Loucy (cell line): ENCODE measurements around the gene ACSBG1.

Experiments used
- H2AFZ ChIP-seq: fragments of 200-600 bp; sonication (generic); 2 replicates; pipeline ENCODE4 v1.6.0; 2016; ENCODE audit warnings: antibody characterized with exemption, mild to moderate bottlenecking, low read length, moderate library complexity
- H3F3A ChIP-seq: fragments of 200-600 bp; 2 replicates; pipeline ENCODE4 v1.6.0; 2016; ENCODE audit warnings: antibody characterized with exemption, low read depth, mild to moderate bottlenecking
- H3K27me3 ChIP-seq: fragments of 200-600 bp; sonication (generic); 2 replicates; pipeline ENCODE4 v1.6.1; 2014; ENCODE audit warnings: low read length, mild to moderate bottlenecking; ENCODE audit not compliant: insufficient read depth, poor library complexity, severe bottlenecking
- H3K36me3 ChIP-seq: fragments of 200-600 bp; sonication (generic); 2 replicates; pipeline ENCODE4 v1.6.1; 2016; ENCODE audit warnings: low read length; ENCODE audit not compliant: insufficient read depth
- H3K4me1 ChIP-seq: fragments of 200-600 bp; sonication (generic); 2 replicates; pipeline ENCODE4 v1.5.1; 2014; ENCODE audit warnings: low read length, mild to moderate bottlenecking; ENCODE audit not compliant: insufficient read depth, poor library complexity, severe bottlenecking
- H3K4me2 ChIP-seq: fragments of 200-600 bp; sonication (generic); 2 replicates; pipeline ENCODE4 v1.6.0; 2014; ENCODE audit warnings: antibody characterized with exemption, low read length, low read depth, mild to moderate bottlenecking; ENCODE audit not compliant: poor library complexity, severe bottlenecking
- H3K4me3 ChIP-seq: fragments of 200-600 bp; sonication (generic); 2 replicates; pipeline ENCODE4 v1.5.1; 2014; ENCODE audit warnings: low read length, mild to moderate bottlenecking, mixed read lengths; ENCODE audit not compliant: poor library complexity, severe bottlenecking
- H3K79me2 ChIP-seq: fragments of 200-600 bp; sonication (generic); 2 replicates; pipeline ENCODE4 v1.6.1; 2014; ENCODE audit warnings: low read length; ENCODE audit not compliant: insufficient read depth
- H3K9ac ChIP-seq: fragments of 200-600 bp; sonication (generic); 2 replicates; pipeline ENCODE4 v1.6.0; 2014; ENCODE audit warnings: mild to moderate bottlenecking, low read depth, low read length, moderate library complexity; ENCODE audit not compliant: poor library complexity, severe bottlenecking
- H3K9me2 ChIP-seq: fragments of 200-600 bp; sonication (generic); replicated peaks from 2 replicates; pipeline ENCODE4 v1.6.1; 2016; ENCODE audit warnings: low read depth, low read length, mixed read lengths
- H3K9me3 ChIP-seq: fragments of 200-600 bp; sonication (generic); 2 replicates; pipeline ENCODE4 v1.6.1; 2014; ENCODE audit warnings: mild to moderate bottlenecking, antibody characterized with exemption, low read length, low read depth; ENCODE audit not compliant: insufficient read depth
- H4K20me1 ChIP-seq: fragments of 200-600 bp; sonication (generic); 2 replicates; pipeline ENCODE4 v1.6.0; 2014; ENCODE audit warnings: antibody characterized with exemption, low read length, mild to moderate bottlenecking; ENCODE audit not compliant: insufficient read depth, poor library complexity, severe bottlenecking
- CTCF ChIP-seq: fragments of 200-600 bp; sonication (generic); conservative IDR thresholded peaks from 2 replicates; pipeline ENCODE4 v1.5.1; 2014; ENCODE audit warnings: mild to moderate bottlenecking, antibody characterized with exemption, low read length
- EZH2phosphoT487 ChIP-seq: fragments of 200-600 bp; IDR thresholded peaks from 2 replicates; pipeline ENCODE4 v1.6.1; 2018; ENCODE audit warnings: antibody characterized with exemption, mild to moderate bottlenecking, moderate library complexity, borderline replicate concordance

Gene ACSBG1

GRCh38 chr15:78204351-78205309 lies 29.7 kb downstream of the ACSBG1 start:
- H3K27me3 ChIP-seq = no peaks in the 10 kb centered on the region
- TF ChIP-seq CTCF (no peak), EZH2phosphoT487 (no peak)
- no peaks in the 10 kb centered on the region for H3K79me2 ChIP-seq
- no peak overlapping the region for H2AFZ ChIP-seq
- no peaks in the 10 kb centered on the region for H3K36me3 ChIP-seq
- H3K4me2 ChIP-seq = no peak overlapping the region
- no peaks in the 10 kb centered on the region for H3K9me3 ChIP-seq
- no peak overlapping the region for H3K9ac ChIP-seq
- H3F3A ChIP-seq = no peaks in the 10 kb centered on the region
- no peaks in the 10 kb centered on the region for H4K20me1 ChIP-seq
- no peaks in the 10 kb centered on the region for H3K9me2 ChIP-seq
- no peak overlapping the region for H3K4me3 ChIP-seq
- no peaks in the 10 kb centered on the region for H3K4me1 ChIP-seq

- H3K79me2 ChIP-seq = no peaks in the 10 kb centered on the region
- no peaks in the 10 kb centered on the region for H3F3A ChIP-seq
- H3K4me2 ChIP-seq = no peak overlapping the region
- no peaks in the 10 kb centered on the region for H3K36me3 ChIP-seq
- H4K20me1 ChIP-seq = no peaks in the 10 kb centered on the region
- no peaks in the 10 kb centered on the region for H3K9me3 ChIP-seq
- H3K4me1 ChIP-seq = no peaks in the 10 kb centered on the region
- H3K9me2 ChIP-seq = no peaks in the 10 kb centered on the region
- no peaks in the 10 kb centered on the region for H3K27me3 ChIP-seq
- no peak overlapping the region for H2AFZ ChIP-seq
- TF ChIP-seq CTCF (no peak), EZH2phosphoT487 (no peak)
- H3K4me3 ChIP-seq = no peak overlapping the region
- H3K9ac ChIP-seq = no peak overlapping the region
Measured at GRCh38 chr15:78203346-78204225, 30.8 kb downstream of the ACSBG1 start.

- Histone ChIP-seq H4K20me1 (no peaks in the 10 kb centered on the region), H3K4me2 (no peak overlapping the region), H3K4me3 (no peak overlapping the region), H3K4me1 (no peaks in the 10 kb centered on the region), H3K9me3 (no peaks in the 10 kb centered on the region), H3K9ac (no peak overlapping the region), H3K36me3 (no peaks in the 10 kb centered on the region), H3K79me2 (no peaks in the 10 kb centered on the region), H3K27me3 (no peaks in the 10 kb centered on the region), H3F3A (no peaks in the 10 kb centered on the region), H2AFZ (no peak overlapping the region), H3K9me2 (no peaks in the 10 kb centered on the region)
- TF ChIP-seq EZH2phosphoT487 (no peak), CTCF (no peak)
Measured at GRCh38 chr15:78201281-78202190, 32.8 kb downstream of the ACSBG1 start.
